ENCODE results near the gene GPR107. TPM values are rescaled to one million over a fixed set of nuclear protein-coding genes. Genes with fewer than 3 reads are reported as not detected.

The GPR107 gene
- total and polyA plus RNA-seq, 2 of the 8 experiments (the other 6 are each of a cell fraction or from before 2014, with no cell fraction given), result 19.3 to 30.7 TPM

- TF ChIP-seq CHD2 (IDR thresholded peaks at IDR 0.05; ENCODE audit: low read length) (no peak), BCL11A (IDR thresholded peaks at IDR 0.05; ENCODE audit: low read depth in 2 of 2, low read length in 2 of 2) (no peak), SP4 (IDR thresholded peaks at IDR 0.05; ENCODE audit: low read length) (no peak), TCF12 (IDR thresholded peaks at IDR 0.05; ENCODE audit: low read depth, low read length) (no peak), TAF1 (IDR thresholded peaks at IDR 0.05; ENCODE audit: low read depth, low read length) (no peak), YY1 (IDR thresholded peaks at IDR 0.05; ENCODE audit: low read depth, low read length) (no peak), E2F6 (IDR thresholded peaks at IDR 0.05) (no peak), SP2 (IDR thresholded peaks at IDR 0.05; ENCODE audit: low read length) (no peak), CREB1 (IDR thresholded peaks at IDR 0.05) (no peak)
Measured at GRCh38 chr9:130142056-130142455, 88.3 kb downstream of the GPR107 start (continued).
